LNCAP (cell line): ENCODE data around the gene FAM217A.

ENCODE experiments used
- CTCF ChIP-seq: fragments of 450-650 bp; IDR thresholded peaks from 2 replicates; pipeline ENCODE4 v1.5.1; 2017; ENCODE audit warnings: mild to moderate bottlenecking

The FAM217A gene

GRCh38 chr6:4055420-4056041 is 23.4 kb downstream of the FAM217A start:
- TF ChIP-seq CTCF, result peak; percentile 67

GRCh38 chr6:4049246-4049645 is 29.7 kb downstream of the FAM217A start:
- no peak for TF ChIP-seq CTCF

- TF ChIP-seq CTCF, result no peak
Observed at GRCh38 chr6:4041480-4041879, 37.5 kb downstream of the FAM217A start.

- no peak for TF ChIP-seq CTCF
Observed at GRCh38 chr6:4039348-4039747, 39.6 kb downstream of the FAM217A start.

GRCh38 chr6:4036581-4036980 is 42.4 kb downstream of the FAM217A start:
- TF ChIP-seq CTCF, result no peak

- TF ChIP-seq CTCF, result no peak
Observed at GRCh38 chr6:4032475-4032874, 46.5 kb downstream of the FAM217A start.

GRCh38 chr6:4031442-4031841 is 47.5 kb downstream of the FAM217A start:
- TF ChIP-seq CTCF, result no peak

- no peak for TF ChIP-seq CTCF
Observed at GRCh38 chr6:4030669-4031068, 48.3 kb downstream of the FAM217A start.
